Activated CD8-positive, alpha-beta memory T cell treated with anti-CD3 and anti-CD28 coated beads, Interleukin-2, amount 50 U/mL, for 48 hours (primary cell): Measurements from ENCODE around the gene COQ7.

Experiments used
- DNase-seq: peaks from one replicate; pipeline ENCODE4 v3.0.0-alpha.2; 2020

COQ7 gene

DNA sequence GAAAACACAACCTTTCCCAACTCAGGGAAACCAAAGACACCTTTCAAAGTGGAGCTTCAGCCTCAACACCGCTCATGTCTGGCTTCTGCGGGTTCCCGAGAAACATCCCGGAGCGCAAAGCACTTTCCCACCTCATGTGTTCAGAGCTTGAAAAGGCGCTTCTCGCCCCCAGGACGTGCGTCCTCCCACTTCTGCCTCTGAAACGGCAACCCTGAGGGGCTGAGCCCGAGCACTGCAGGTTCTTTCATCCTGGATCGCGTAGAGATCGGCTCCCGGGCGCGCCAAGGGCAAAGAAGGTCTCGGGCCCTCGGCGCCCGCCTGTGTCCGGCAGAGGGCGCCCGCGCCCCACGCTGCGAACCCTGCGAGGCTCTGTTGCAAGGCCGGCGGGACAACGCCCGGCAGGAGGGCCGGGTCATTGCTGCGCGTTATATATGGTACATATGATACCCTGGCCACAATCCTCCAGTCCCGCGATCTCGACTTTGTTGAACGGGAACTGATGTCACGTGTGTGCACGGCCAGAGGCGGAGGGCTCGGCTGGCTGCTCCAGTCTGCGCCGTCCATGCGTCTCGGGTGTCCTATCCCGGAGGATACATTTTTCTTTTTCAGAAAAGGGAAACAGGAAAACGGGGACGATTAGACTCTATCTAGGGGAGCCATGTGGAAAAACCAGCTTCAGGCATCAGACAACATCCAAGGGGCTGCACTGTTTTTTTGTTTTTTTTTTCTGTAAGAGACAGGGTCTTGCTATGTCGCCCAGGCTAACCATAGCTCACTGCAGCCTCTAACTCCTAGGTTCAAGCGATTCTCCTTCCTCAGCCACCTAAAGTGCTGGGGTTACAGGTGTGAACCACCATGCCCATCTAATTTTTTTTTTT, 19.1 kb downstream of the COQ7 start:
- peak; percentile 96 for DNase-seq

DNA sequence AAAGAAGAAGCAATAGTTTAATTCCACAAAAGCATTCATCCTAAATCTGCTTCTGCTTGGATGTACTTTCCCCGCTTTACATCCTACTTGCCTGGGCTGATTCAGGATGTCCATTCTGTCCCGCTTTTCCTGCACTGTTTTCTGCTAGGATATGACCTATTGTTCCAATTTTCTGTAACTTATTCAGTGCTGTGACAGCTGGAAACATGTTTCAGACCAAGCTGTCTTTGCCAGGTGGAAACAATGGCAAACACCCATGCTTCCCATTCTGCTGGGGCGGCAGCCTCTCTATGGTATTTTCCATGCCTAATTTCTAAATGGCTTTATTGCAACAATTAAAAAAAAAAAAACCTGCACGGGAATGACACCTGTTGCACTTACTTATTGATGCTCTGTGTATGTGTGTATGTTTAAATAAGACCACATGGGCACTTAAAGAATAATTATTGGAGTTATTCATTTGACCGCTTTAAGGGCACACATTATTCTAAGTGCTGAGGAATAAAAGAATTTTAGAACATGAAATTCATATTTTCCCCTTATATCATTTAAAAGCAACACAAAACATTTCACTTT, 21.0 kb downstream of the COQ7 start:
- DNase-seq = no peak

GRCh38 chr16:19089410-19089955, 22.1 kb downstream of the COQ7 start:
- DNase-seq = no peak

- no peak for DNase-seq
Observed at GRCh38 chr16:19090916-19091315, 23.5 kb downstream of the COQ7 start.

DNA sequence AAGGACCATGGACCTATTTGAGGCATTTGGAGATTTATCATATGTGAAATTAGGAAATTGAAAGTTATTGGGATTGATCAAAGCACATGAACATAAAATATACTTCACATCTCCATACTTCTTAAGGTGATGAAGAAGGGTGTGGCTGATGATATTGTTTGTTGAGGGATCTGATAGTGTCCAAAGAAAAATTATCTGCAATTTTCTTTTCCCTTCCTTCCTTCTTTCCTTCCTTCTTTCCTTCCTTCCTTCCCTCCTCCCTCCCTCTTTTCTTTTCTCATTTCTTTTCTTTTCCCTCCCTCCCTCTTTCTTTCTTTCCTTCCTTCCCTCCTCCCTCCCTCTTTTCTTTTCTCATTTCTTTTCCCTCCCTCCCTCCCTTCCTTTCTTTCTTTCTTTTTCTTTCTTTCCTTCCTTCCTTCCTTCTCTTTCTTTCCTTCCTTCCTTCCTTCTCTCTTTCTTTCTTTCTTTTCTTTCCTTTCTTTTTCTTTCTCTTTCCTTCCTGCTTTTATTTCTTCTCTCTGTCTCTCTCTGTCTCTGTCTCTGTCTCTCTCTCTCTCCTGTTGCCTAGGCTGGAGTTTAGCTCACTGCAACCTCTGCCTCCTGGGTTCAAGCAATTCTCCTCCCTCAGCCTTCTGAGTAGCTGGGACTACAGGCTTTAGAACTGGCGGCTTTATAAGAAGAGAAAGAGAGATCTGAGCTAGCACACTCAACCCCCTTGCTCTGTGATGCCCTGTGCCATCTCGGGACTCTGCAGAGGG, 25.4 kb downstream of the COQ7 start:
- DNase-seq = no peak

- DNase-seq = no peak
Observed at GRCh38 chr16:19093631-19094541, 26.5 kb downstream of the COQ7 start.

DNA sequence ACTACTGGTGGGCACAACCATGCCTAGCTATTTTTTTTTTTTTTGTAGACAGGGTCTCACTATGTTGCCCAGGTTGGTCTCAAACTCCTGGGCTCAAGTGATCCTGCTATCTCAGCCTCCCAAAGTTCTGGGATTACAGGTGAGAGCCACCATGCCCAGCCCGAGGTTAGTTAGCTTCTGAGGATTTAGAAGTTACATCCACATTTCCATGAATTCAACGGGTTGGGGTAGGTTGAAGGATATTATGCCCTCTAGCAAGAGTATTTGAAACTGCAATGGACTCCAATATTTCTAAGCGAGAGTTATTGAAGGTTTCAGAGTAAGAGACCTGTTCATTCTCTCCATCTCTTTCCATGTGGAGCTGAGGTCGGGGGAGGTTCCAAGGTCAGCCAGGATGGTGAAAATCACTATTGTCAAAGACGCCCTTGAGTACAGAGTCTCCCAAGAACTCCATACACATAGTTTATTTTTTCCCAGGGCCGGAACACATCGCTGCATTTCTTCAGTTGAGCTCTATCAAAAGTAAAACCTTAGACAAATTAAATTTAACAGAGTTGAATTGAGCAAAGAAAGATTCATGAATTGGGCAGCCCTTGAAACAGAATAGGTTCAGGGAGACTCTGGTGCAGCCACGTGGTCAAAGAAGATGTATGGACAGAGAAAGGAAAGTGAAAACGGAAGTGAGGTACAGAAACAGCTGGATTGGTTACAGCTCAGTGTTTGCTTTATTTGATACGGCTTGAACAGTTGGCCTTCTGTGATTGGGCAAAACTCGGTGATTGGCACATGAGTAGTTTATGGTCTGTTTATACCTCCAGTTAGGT, 27.3 kb downstream of the COQ7 start:
- no peak for DNase-seq

- DNase-seq = no peak
Observed at GRCh38 chr16:19095654-19096053, 28.2 kb downstream of the COQ7 start.

DNA sequence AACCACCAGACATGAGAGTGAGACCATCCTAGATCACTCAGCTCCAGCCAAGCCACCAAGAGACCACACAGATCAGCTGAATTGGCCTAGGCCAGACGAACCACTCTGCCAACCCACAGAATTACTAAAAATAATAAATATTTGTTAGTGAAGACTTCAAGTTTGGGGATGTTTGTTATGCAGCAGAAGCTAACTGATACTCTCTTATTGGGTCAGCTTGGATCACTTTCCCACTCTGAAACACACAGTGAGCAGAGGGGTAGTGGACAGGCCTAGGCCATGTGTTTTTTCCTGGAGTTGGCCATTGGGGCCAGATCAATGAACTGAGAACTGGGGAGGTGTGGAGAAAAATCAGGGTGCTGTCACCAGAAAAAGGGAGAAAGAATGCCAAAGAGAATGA, 30.8 kb downstream of the COQ7 start:
- no peak for DNase-seq

DNA sequence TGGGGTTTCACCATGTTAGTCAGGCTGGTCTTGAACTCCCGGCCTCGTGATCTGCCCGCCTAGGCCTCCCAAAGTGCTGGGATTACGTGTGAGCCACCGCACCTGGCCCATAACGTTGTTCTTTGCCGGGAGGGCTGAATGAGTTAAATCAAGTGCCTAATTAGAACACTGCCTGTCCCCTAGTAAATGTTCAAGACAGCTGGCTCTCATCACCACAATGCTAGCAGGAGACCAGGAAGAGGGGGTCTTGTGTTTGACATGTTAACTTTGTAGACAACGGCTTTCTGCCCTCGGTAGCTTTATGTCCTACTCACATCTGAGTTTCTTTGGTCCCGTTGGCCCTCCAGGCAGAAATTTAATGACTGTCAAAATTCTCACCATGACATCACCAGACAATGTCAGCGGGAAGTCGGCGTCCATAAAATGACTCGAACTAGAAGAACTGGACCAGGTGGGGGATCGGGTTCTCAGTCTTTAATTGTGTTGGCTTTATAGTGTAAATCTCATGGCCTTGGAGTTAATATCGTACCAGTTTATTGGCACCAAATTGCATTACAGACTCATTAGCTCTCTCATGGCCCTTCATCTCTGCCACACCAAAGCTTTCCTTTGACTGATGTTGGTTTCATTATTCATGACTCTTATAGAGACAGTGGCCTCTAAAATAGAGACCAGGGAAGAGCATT, 34.9 kb downstream of the COQ7 start:
- no peak for DNase-seq

- no peak for DNase-seq
Observed at GRCh38 chr16:19104607-19105006, 37.2 kb downstream of the COQ7 start.

GRCh38 chr16:19105131-19105530, 37.7 kb downstream of the COQ7 start:
- DNase-seq = no peak

DNA sequence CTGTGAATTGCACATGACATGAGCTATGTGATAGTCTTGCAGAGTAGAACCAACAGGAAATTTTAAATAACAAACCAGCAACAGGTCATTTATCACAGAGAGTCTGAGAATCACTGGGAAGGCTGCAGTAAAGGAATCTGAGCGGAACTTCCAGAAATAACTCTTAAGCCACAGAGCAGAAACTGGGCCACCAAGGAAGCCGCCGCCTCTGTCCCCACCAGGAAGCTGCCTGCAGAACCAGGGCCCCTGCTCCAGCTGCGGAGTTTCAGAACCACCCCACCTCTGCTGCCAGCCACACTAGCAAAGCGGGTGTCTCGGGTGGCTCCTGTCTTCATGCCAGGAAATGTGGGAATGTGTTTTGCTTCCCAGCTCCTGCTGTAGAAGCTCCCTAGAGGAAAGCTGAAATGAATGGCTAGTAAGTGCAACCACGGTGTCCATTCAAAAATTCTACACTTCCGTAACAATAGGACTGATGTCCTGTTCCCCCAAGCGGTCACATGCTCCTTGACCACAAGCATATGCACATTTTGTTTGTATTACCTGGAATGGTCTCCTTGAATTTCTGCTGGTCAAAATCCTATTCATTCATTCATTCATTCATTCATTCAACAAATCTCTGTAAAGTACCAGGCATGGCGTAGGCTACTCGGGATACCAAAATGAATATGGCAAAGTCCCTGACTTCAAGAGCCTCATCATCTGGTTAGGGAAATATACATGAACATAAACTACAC, 38.6 kb downstream of the COQ7 start:
- DNase-seq = no peak

DNA sequence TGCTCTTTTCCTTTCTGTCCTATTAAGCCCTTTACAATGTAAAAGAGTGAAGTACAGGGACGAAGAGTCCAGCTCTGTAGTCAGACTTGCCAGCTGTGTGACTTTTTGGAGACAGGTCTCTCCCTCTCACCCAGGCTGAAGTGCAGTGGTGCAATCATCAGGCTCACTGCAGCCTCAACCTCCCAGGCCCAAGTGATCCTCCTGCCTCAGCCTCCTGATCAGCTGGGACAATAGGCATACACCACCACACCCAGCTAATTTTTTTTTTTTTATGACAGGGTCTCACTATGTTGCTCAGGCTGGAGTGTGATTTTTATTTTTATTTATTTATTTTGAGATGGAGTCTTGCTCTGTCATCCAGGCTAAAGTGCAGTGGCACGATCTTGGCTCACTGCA, 39.2 kb downstream of the COQ7 start:
- no peak for DNase-seq

GRCh38 chr16:19108409-19109287, 41.2 kb downstream of the COQ7 start:
- no peak for DNase-seq

DNA sequence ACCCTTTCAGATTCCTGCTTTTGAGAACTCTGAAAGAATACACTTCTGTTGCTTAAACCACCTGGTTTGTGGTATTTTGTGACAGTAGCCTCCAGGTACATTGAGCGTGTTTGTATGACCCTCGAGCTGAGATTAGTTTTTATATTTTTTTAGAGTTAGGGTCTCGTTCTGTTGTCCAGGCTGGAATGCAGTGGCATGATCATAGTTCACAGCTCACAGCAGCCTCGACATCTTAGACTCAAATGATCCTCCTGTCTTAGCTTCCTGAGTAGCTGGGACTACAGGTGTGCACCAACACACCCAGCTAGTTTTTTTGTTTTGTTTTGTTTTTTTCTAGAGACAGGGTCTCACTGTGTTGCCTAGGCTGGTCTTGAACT, 41.9 kb downstream of the COQ7 start:
- no peak for DNase-seq

GRCh38 chr16:19110537-19111360, 43.3 kb downstream of the COQ7 start:
- no peak for DNase-seq

DNA sequence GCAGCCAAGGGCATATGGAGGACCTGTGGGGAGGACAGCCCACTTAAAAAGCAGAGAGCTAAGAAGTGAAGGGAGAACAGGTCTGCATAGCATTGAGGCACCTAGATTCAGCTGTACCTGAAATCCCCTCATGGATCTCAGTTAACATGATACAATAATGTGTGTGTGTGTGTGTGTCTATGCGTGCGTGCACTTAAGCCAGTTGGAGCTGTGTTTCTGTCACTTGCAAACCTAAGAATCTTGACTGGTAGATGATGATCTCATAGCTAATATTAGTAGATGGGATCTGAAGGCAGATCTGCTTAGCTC, 44.6 kb downstream of the COQ7 start:
- DNase-seq = no peak
